ENCODE measurements around the gene ID3. TPM values are rescaled to one million over a fixed set of nuclear protein-coding genes. Genes with fewer than 3 reads are reported as not detected.

Gene ID3
- total RNA-seq, 1 donor from 2014 or later = 242 TPM

DNA sequence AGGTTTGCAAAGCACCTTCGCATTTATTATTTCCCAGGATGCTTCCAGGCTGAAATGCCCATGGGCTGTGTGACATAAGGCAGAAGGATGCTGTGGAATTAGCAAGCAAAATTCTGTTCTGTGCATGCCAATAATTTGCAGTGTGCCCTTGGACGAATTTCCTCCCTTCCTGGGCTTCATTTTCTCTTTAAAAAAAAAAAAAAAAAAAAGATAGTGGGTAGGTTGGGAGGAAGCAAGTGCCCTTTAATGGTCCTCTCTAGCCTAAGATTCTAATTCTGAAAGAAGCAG lies 2.5 kb upstream of the ID3 start:
- peaks cover 10% of the 10 kb centered on the region for H3K36me3 ChIP-seq
- ATAC-seq = no peak
- peaks cover 47% of the 10 kb centered on the region for H3K4me1 ChIP-seq
- peak overlapping the region; percentile 94 for H3K27ac ChIP-seq
- H3K4me3 ChIP-seq = peak overlapping the region; percentile 28
- TF ChIP-seq CTCF (IDR thresholded peaks at IDR 0.05) = no peak
- no peaks in the 10 kb centered on the region for H3K27me3 ChIP-seq
- no peaks in the 10 kb centered on the region for H3K9me3 ChIP-seq
- DNase-seq = no peak
- intact Hi-C loops (cut with DNase I) = no loop called here

- DNase-seq (no peak), ATAC-seq (no peak)
- H3K36me3 ChIP-seq = peaks cover 10% of the 10 kb centered on the region
- H3K4me3 ChIP-seq = peak overlapping the region; percentile 76
- peaks cover 49% of the 10 kb centered on the region for H3K4me1 ChIP-seq
- H3K9me3 ChIP-seq = no peaks in the 10 kb centered on the region
- peak overlapping the region; percentile 94 for H3K27ac ChIP-seq
- no peaks in the 10 kb centered on the region for H3K27me3 ChIP-seq
- no peak for TF ChIP-seq CTCF (IDR thresholded peaks at IDR 0.05)
- intact Hi-C loops (cut with DNase I) = no loop called here
Observed at GRCh38 chr1:23561076-23561812, 1.9 kb upstream of the ID3 start.

- H3K9me3 ChIP-seq = no peaks in the 10 kb centered on the region
- no peaks in the 10 kb centered on the region for H3K27me3 ChIP-seq
- peaks cover 59% of the 10 kb centered on the region for H3K4me1 ChIP-seq
- peaks cover 10% of the 10 kb centered on the region for H3K36me3 ChIP-seq
- ATAC-seq (no peak), DNase-seq (no peak)
- peak overlapping the region; percentile 76 for H3K4me3 ChIP-seq
- TF ChIP-seq CTCF (IDR thresholded peaks at IDR 0.05) = no peak
- H3K27ac ChIP-seq = peak overlapping the region; percentile 94
- intact Hi-C loops (cut with DNase I) = loop anchor here (5.0 kb wide), 1 partner anchor 72 kb away; no protein-coding TSS in a partner anchor
Observed at GRCh38 chr1:23559985-23560741, 862 bp upstream of the ID3 start.

DNA sequence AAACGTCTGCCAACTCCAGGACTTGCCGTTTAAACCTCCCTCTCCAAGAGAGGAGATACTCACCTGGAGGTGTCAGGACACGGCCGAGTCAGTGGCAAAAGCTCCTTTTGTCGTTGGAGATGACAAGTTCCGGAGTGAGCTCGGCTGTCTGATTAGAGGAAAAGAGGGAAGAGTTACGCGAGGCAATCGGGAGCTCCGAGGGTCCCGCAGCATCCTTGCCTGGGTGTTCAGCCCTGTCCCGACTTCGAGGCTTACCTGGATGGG lies 497 bp downstream of the ID3 start:
- H3K27me3 ChIP-seq = no peaks in the 10 kb centered on the region
- H3K4me3 ChIP-seq = peak overlapping the region; percentile 76
- intact Hi-C loops (cut with DNase I) = loop anchor here (5.0 kb wide), 1 partner anchor 73 kb away; no protein-coding TSS in a partner anchor
- peaks cover 10% of the 10 kb centered on the region for H3K36me3 ChIP-seq
- no peaks in the 10 kb centered on the region for H3K9me3 ChIP-seq
- ATAC-seq (no peak), DNase-seq (no peak)
- no peak for TF ChIP-seq CTCF (IDR thresholded peaks at IDR 0.05)
- peaks cover 66% of the 10 kb centered on the region for H3K4me1 ChIP-seq
- peak overlapping the region; percentile 94 for H3K27ac ChIP-seq

- TF ChIP-seq CTCF (IDR thresholded peaks at IDR 0.05) = no peak
- Histone ChIP-seq H3K4me1 (peaks cover 66% of the 10 kb centered on the region), H3K9me3 (no peaks in the 10 kb centered on the region), H3K4me3 (peak overlapping the region; percentile 76), H3K27me3 (no peaks in the 10 kb centered on the region), H3K36me3 (peaks cover 10% of the 10 kb centered on the region), H3K27ac (peak overlapping the region; percentile 94)
- intact Hi-C loops (cut with DNase I) = loop anchor here (5.0 kb wide), 1 partner anchor 74 kb away; no protein-coding TSS in a partner anchor
- DNase-seq = peak; percentile 87
- ATAC-seq = peak; percentile 36
Observed at GRCh38 chr1:23558140-23558871, 995 bp downstream of the ID3 start.
